Keratinocyte (primary cell): ENCODE measurements around the gene TLR8. TPM values are rescaled to one million over a fixed set of nuclear protein-coding genes. Genes with fewer than 3 reads are reported as not detected.

Experiments
- DNase-seq: peaks from one replicate; pipeline ENCODE4 v3.0.0-alpha.2; 2011; ENCODE audit warnings: low read depth, missing footprints, low spot score
- FAIRE-seq: peaks from 2 replicates; lab custom pipeline; 2011; peaks lifted over from hg19 to GRCh38; lab: Jason Lieb, UNC
- H2AFZ ChIP-seq: 2 replicates; pipeline ENCODE4 v1.6.0; 2012; ENCODE audit warnings: low read length, control low read depth, inconsistent platforms; ENCODE audit not compliant: control insufficient read depth
- H3K27ac ChIP-seq: 2 replicates; pipeline ENCODE4 v1.5.1; 2011; ENCODE audit warnings: low read length; ENCODE audit not compliant: control insufficient read depth, insufficient read depth
- H3K27me3 ChIP-seq: 3 replicates; pipeline ENCODE4 v1.6.0; 2011; ENCODE audit warnings: low read length; ENCODE audit not compliant: control insufficient read depth, insufficient read depth; ENCODE audit errors: extremely low read depth
- H3K36me3 ChIP-seq, 2 experiments: 2 replicates in 1 of 2; 3 replicates in 1 of 2; pipeline ENCODE4 v1.5.1; 2011; ENCODE audit warnings: low read length in 2 of 2, mild to moderate bottlenecking in 1 of 2; ENCODE audit not compliant: control insufficient read depth in 2 of 2, insufficient read depth in 2 of 2; ENCODE audit errors: extremely low read depth in 1 of 2
- H3K4me1 ChIP-seq: 3 replicates; pipeline ENCODE4 v1.5.1; 2011; ENCODE audit warnings: low read length; ENCODE audit not compliant: control insufficient read depth, insufficient read depth; ENCODE audit errors: extremely low read depth
- H3K4me2 ChIP-seq: 3 replicates; pipeline ENCODE4 v1.6.0; 2011; ENCODE audit warnings: low read depth, low read length; ENCODE audit not compliant: control insufficient read depth, insufficient read depth; ENCODE audit errors: extremely low read depth
- H3K4me3 ChIP-seq, 3 experiments: fragments of 200-600 bp in 1 of 3; sonication (generic) in 1 of 3; 2 replicates in 2 of 3; 3 replicates in 1 of 3; pipeline ENCODE4 v1.5.1; 2011 to 2016; ENCODE audit warnings: low read length in 3 of 3, mild to moderate bottlenecking in 3 of 3, control low read depth in 2 of 3, inconsistent platforms in 1 of 3, low read depth in 1 of 3, mixed read lengths in 1 of 3, mixed run types in 1 of 3, moderate library complexity in 1 of 3; ENCODE audit not compliant: control insufficient read depth in 2 of 3, insufficient read depth in 2 of 3; ENCODE audit errors: extremely low read depth in 1 of 3
- H3K79me2 ChIP-seq: 2 replicates; pipeline ENCODE4 v1.6.0; 2012; ENCODE audit warnings: low read length; ENCODE audit not compliant: control insufficient read depth, insufficient read depth
- H3K9ac ChIP-seq: 3 replicates; pipeline ENCODE4 v1.6.0; 2011; ENCODE audit warnings: low read length; ENCODE audit not compliant: control insufficient read depth, insufficient read depth; ENCODE audit errors: extremely low read depth
- H3K9me1 ChIP-seq: 3 replicates; pipeline ENCODE4 v1.6.0; 2011; ENCODE audit warnings: low read length; ENCODE audit not compliant: control insufficient read depth, insufficient read depth; ENCODE audit errors: extremely low read depth
- H3K9me3 ChIP-seq: 2 replicates; pipeline ENCODE4 v1.5.1; 2012; ENCODE audit warnings: low read depth, low read length; ENCODE audit not compliant: control insufficient read depth
- H4K20me1 ChIP-seq: 3 replicates; pipeline ENCODE4 v1.6.0; 2011; ENCODE audit warnings: low read length; ENCODE audit not compliant: control insufficient read depth, insufficient read depth; ENCODE audit errors: extremely low read depth
- EZH2 ChIP-seq: IDR thresholded peaks from one replicate; pipeline ENCODE4 v1.6.1; 2012; ENCODE audit warnings: inconsistent platforms, mild to moderate bottlenecking, low read length, moderate library complexity
- dilution Hi-C: fragments of 300-500 bp; cut with MboI; formaldehyde crosslinking; loops from one replicate; pipeline ENCODE4 v1.7.0; 2020; ENCODE audit warnings: low sequenced_read_pairs; ENCODE audit not compliant: extremely low pct_ligation_motif_present
- polyA plus RNA-seq, 5 experiments: library from polyadenylated mRNA; depleted of rRNA in 3 of 5; stranded (reverse) in 3 of 5; stranded (forward) in 1 of 5; unstranded in 1 of 5; fragments of >200 nt; gene quantifications; 1 replicate in 1 of 5; 2 replicates in 3 of 5; 3 replicates in 1 of 5; pipeline versions ENCODE4 v1.2.1 to v1.2.3, GENCODE V29; 2011 to 2012; ENCODE audit warnings: missing spikeins in 2 of 5, low read depth in 1 of 5, low replicate concordance in 1 of 5
- TF ChIP-seq, protein P1 (sequence below), 3 experiments: IDR thresholded peaks in 1 of 3; conservative IDR thresholded peaks in 1 of 3; optimal IDR thresholded peaks in 1 of 3; 2 replicates in 2 of 3; 3 replicates in 1 of 3; pipeline versions ENCODE3 to v1.5.1; 2011; ENCODE audit warnings: low read length in 3 of 3, mild to moderate bottlenecking in 3 of 3, moderate library complexity in 2 of 3, control low read depth in 1 of 3, inconsistent platforms in 1 of 3; ENCODE audit not compliant: insufficient read depth in 2 of 3; ENCODE audit errors: extremely low read depth in 1 of 3

The TLR8 gene
- polyA plus RNA-seq, 1 donor (not counting 4 experiments of a cell fraction or from before 2014, with no cell fraction given): not detected

DNA sequence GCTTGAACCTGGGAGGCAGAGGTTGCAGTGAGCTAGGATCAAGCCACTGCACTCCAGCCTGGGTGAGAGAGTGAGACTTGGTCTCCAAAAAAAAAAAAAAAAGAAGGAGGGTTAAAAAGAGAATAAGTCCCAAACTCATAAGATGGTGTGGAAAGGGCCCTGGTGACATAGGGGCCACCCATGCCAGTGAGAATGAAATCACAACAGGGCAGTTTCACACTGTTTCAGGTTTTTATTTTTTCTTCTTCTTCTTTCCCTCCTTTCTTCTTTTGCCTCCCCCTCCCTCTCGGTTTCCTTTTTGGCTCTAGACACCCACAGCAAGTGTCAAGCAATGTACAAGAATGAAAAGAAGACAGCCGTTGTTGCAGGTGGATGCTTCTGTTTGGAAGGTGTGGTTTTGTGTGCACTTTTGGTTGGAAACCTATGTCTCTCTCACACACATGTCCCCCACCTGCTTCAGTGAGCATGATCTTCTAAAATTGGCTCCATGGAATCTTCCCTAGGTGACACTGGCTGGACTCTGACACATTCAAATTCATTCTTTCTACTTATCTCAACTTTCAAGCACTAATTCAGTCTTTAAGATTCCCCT lies 14.4 kb upstream of the TLR8 start:
- dilution Hi-C loops: no loop called here
- Histone ChIP-seq H2AFZ (no peak overlapping the region), H3K9me1 (no peaks in the 10 kb centered on the region)

DNA sequence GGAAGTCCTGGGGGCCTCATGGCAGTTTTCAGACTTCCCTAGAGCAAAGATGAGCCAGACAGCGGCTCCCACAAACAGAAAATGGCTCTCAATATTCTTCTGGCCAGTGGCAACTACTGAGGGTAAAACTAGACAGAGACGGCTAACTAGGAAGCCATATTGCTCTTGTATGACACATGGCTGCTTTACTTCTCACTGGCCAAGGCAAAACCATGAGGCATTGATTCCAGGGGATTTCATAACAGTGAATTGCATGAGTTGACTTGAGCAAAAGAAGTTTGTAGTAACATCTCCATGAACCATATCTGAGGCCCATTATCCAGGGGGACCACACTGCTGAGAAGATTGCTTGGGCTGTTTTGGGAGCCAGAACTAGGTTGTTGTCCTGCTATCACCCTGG lies 13.7 kb upstream of the TLR8 start:
- no peak for TF ChIP-seq EZH2
- TF ChIP-seq, protein P1, sequence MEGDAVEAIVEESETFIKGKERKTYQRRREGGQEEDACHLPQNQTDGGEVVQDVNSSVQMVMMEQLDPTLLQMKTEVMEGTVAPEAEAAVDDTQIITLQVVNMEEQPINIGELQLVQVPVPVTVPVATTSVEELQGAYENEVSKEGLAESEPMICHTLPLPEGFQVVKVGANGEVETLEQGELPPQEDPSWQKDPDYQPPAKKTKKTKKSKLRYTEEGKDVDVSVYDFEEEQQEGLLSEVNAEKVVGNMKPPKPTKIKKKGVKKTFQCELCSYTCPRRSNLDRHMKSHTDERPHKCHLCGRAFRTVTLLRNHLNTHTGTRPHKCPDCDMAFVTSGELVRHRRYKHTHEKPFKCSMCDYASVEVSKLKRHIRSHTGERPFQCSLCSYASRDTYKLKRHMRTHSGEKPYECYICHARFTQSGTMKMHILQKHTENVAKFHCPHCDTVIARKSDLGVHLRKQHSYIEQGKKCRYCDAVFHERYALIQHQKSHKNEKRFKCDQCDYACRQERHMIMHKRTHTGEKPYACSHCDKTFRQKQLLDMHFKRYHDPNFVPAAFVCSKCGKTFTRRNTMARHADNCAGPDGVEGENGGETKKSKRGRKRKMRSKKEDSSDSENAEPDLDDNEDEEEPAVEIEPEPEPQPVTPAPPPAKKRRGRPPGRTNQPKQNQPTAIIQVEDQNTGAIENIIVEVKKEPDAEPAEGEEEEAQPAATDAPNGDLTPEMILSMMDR (optimal IDR thresholded peaks at IDR 0.05 in 1 of 3, IDR thresholded peaks at IDR 0.05 in 1 of 3, conservative IDR thresholded peaks at IDR 0.05 in 1 of 3; ENCODE audit: extremely low read depth in 1 of 3, insufficient read depth in 2 of 3, low read length in 3 of 3): no peak
- Histone ChIP-seq H4K20me1 (no peaks in the 10 kb centered on the region), H3K4me2 (no peak overlapping the region), H3K36me3 (no peaks in the 10 kb centered on the region), H3K4me3 (no peak overlapping the region), H2AFZ (no peak overlapping the region), H3K79me2 (no peaks in the 10 kb centered on the region), H3K27me3 (no peaks in the 10 kb centered on the region), H3K27ac (no peak overlapping the region), H3K4me1 (no peaks in the 10 kb centered on the region), H3K9ac (no peak overlapping the region), H3K9me1 (no peaks in the 10 kb centered on the region), H3K9me3 (no peaks in the 10 kb centered on the region)
- DNase-seq (no peak), FAIRE-seq (no peak)
- dilution Hi-C loops: no loop called here

More for the DNA sequence above, 14.4 kb upstream of the TLR8 start:
- Histone ChIP-seq H3K36me3 (no peaks in the 10 kb centered on the region), H3K4me1 (no peaks in the 10 kb centered on the region), H3K27ac (no peak overlapping the region), H3K9ac (no peak overlapping the region), H4K20me1 (no peaks in the 10 kb centered on the region), H3K79me2 (no peaks in the 10 kb centered on the region), H3K4me3 (no peak overlapping the region), H3K4me2 (no peak overlapping the region), H3K9me3 (no peaks in the 10 kb centered on the region), H3K27me3 (no peaks in the 10 kb centered on the region)
- FAIRE-seq (no peak), DNase-seq (no peak)
- no peak for TF ChIP-seq EZH2
- TF ChIP-seq, protein P1 (optimal IDR thresholded peaks at IDR 0.05 in 1 of 3, IDR thresholded peaks at IDR 0.05 in 1 of 3, conservative IDR thresholded peaks at IDR 0.05 in 1 of 3; ENCODE audit: extremely low read depth in 1 of 3, insufficient read depth in 2 of 3, low read length in 3 of 3): no peak
